Prostate gland (tissue), 2 donors: ENCODE data around the gene SPATA20. TPM values are rescaled to one million over a fixed set of nuclear protein-coding genes. Genes with fewer than 3 reads are reported as not detected.

Experiments
- DNase-seq: peaks from one replicate; pipeline ENCODE4 v3.0.0-alpha.2; 2019; ENCODE audit warnings: low spot score
- H3K27ac ChIP-seq, 2 donors: fragments of 200-600 bp; sonication (generic); 2 replicates each; pipeline ENCODE4 v1.5.1; 2017 to 2019
- H3K27me3 ChIP-seq: fragments of 200-600 bp; sonication (generic); replicated peaks from 2 replicates; pipeline ENCODE4 v1.5.1; 2019; ENCODE audit not compliant: insufficient read depth
- H3K36me3 ChIP-seq, 2 donors: fragments of 200-600 bp; sonication (generic); 1 replicate in 1 of 2; 2 replicates in 1 of 2; pipeline versions ENCODE4 v1.5.1 to v1.8.1; 2017 to 2019
- H3K4me1 ChIP-seq: fragments of 200-600 bp; sonication (generic); replicated peaks from 2 replicates; pipeline ENCODE4 v1.5.1; 2019
- H3K4me3 ChIP-seq, 2 donors: fragments of 200-600 bp; sonication (generic); 2 replicates each; pipeline ENCODE4 v1.5.1; 2017 to 2019
- H3K9me3 ChIP-seq: fragments of 200-600 bp; sonication (generic); 2 replicates; pipeline ENCODE4 v1.5.1; 2017
- CTCF ChIP-seq, 4 experiments: fragments of 200-600 bp in 2 of 4; fragments of 450-650 bp in 2 of 4; sonication (generic) in 2 of 4; IDR thresholded peaks; 1 replicate in 3 of 4; 2 replicates in 1 of 4; pipeline ENCODE4 v1.5.1; 2016 to 2019; ENCODE audit warnings: antibody characterized with exemption in 4 of 4, mild to moderate bottlenecking in 2 of 4, moderate library complexity in 2 of 4
- POLR2A ChIP-seq: fragments of 450-650 bp; IDR thresholded peaks from one replicate; pipeline ENCODE4 v1.6.1; 2016; ENCODE audit warnings: antibody characterized with exemption, mild to moderate bottlenecking
- POLR2AphosphoS5 ChIP-seq: sonication (generic); formaldehyde crosslinking; IDR thresholded peaks from one replicate; pipeline ENCODE4 v1.6.1; 2017; ENCODE audit warnings: antibody characterized with exemption
- WGBS: methylation state at CpG from one replicate; pipeline ENCODE4 v1.1.5; 2018; 5-methylcytosine and 5-hydroxymethylcytosine counted together
- intact Hi-C: fragments of 100-400 bp; cut with DNase I; formaldehyde crosslinking; loops from one replicate; pipeline ENCODE4 v1.14.2; 2022
- total RNA-seq, 2 donors: library from RNA; depleted of rRNA; stranded (reverse); fragments of >200 nt; gene quantifications; one replicate each; pipeline ENCODE4 v1.1.0, GENCODE V29; 2016

Gene SPATA20
- total RNA-seq, 2 donors from 2014 or later: 188 to 208 TPM

- H3K4me1 ChIP-seq: peaks cover 11% of the 10 kb centered on the region
- DNase-seq: peak; percentile 74
- peaks cover 0 to 3% of the 10 kb centered on the region in 2 donors for H3K36me3 ChIP-seq
- peak overlapping the region; percentile 83 to 85 for H3K27ac ChIP-seq
- no peaks in the 10 kb centered on the region for H3K27me3 ChIP-seq
- intact Hi-C loops: no loop called here
- H3K9me3 ChIP-seq: no peaks in the 10 kb centered on the region
- TF ChIP-seq POLR2AphosphoS5 (peak; percentile 54), POLR2A (peak; percentile 87), CTCF (IDR thresholded peaks at IDR 0.05) (peak in 3 of 4 experiments; percentile 37 to 77 (median 73))
- peak overlapping the region; percentile 53 to 64 for H3K4me3 ChIP-seq
- WGBS: 29% methylated on average over 24 of the region's 24 CpGs
Observed at GRCh38 chr17:50534222-50534978, 12.6 kb upstream of the SPATA20 start.

- intact Hi-C loops: no loop called here
- WGBS: 78% methylated on average over 2 of the region's 2 CpGs
- no peak for DNase-seq
- Histone ChIP-seq H3K9me3 (no peaks in the 10 kb centered on the region), H3K4me1 (peaks cover 11% of the 10 kb centered on the region), H3K36me3 (peaks cover 0 to 3% of the 10 kb centered on the region in 2 donors), H3K27me3 (no peaks in the 10 kb centered on the region), H3K4me3 (peak overlapping the region; percentile 53 to 64), H3K27ac (peak overlapping the region; percentile 83 to 85)
- TF ChIP-seq POLR2A: no peak
- TF ChIP-seq POLR2AphosphoS5: no peak
- TF ChIP-seq CTCF (IDR thresholded peaks at IDR 0.05): no peak
Observed at GRCh38 chr17:50534979-50535326, 12.0 kb upstream of the SPATA20 start.

GRCh38 chr17:50535407-50535806 is 11.6 kb upstream of the SPATA20 start:
- intact Hi-C loops: no loop called here
- Histone ChIP-seq H3K9me3 (no peaks in the 10 kb centered on the region), H3K27me3 (no peaks in the 10 kb centered on the region), H3K36me3 (peaks cover 0 to 3% of the 10 kb centered on the region in 2 donors), H3K4me1 (peaks cover 11% of the 10 kb centered on the region), H3K4me3 (peak overlapping the region in 1 of 2 donors; percentile 64), H3K27ac (peak overlapping the region in 1 of 2 donors; percentile 85)
- no peak for DNase-seq
- TF ChIP-seq CTCF (IDR thresholded peaks at IDR 0.05): no peak
- TF ChIP-seq POLR2AphosphoS5: no peak
- WGBS: 71% methylated on average over 7 of the region's 7 CpGs

- intact Hi-C loops: no loop called here
- peaks cover 0 to 3% of the 10 kb centered on the region in 2 donors for H3K36me3 ChIP-seq
- 92% methylated on average over 45 of the region's 45 CpGs for WGBS
- H3K9me3 ChIP-seq: no peaks in the 10 kb centered on the region
- TF ChIP-seq CTCF (IDR thresholded peaks at IDR 0.05) (no peak), POLR2AphosphoS5 (no peak), POLR2A (no peak)
- H3K27me3 ChIP-seq: no peaks in the 10 kb centered on the region
- H3K27ac ChIP-seq: peak overlapping the region; percentile 24 to 28
- H3K4me1 ChIP-seq: peaks cover 21% of the 10 kb centered on the region
- DNase-seq: no peak
- H3K4me3 ChIP-seq: no peak overlapping the region
Observed at GRCh38 chr17:50536683-50537646, 10.0 kb upstream of the SPATA20 start.
